CD4-positive, alpha-beta T cell treated with Interferon gamma for 1 hour (primary cell): ENCODE data around the gene AFG3L2.

ENCODE experiments used
- DNase-seq: peaks from one replicate; pipeline ENCODE4 v3.0.0-alpha.2; 2020

AFG3L2 gene

DNA sequence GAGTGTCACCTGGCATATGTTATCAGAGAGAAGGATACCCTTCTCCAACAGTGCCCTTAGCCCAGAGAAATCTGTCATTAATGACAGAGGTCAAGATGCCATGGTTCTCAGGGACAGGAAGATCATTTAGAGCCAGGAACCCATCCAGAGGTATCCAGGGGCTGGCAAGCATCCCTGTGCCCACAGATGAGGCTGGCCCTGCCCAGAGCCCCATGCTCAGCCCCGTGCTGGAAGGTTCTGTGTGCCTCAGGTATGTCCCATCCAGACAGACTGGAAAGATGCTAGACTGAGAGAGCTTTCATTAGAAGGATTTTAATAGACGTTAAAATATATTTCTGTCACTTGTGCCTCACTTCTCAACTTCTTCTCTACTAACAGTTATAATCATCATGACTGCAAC lies 77.2 kb downstream of the AFG3L2 start:
- no peak for DNase-seq

DNA sequence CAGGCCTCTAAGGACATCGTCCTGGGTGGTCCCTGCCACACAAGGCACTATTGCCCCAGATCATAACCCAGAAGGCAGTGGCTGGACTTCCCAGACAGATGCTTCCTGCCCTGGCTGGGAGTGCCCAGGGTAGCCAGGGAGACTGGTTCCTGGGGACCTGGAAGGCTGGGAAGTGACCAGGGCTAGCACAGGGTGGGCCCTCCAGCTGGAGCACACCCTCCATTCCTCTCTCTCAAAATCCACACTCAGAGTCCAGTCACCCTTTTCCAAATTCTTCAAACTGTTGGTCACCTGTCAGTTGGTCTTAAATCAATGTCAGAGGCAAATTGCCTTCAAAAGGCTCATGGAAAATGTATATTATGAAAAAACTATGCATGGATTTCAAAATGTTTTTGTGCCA lies 80.6 kb downstream of the AFG3L2 start:
- no peak for DNase-seq

DNA sequence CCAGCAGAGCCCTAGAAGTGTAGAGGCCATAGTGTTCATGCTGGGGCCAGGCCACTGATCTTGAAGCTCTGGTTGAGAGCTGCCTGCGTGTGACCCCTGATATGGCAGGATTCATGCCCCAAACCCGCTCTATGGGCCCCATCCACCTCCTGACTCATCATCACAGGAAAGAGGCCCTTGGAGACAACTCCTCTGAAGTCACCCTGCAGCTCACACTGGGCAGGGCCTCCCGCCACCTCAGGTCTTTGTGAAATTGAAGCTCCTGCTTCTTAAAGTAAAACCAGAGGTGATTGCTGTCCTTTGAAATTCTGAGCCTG lies 81.0 kb downstream of the AFG3L2 start:
- DNase-seq: no peak

DNA sequence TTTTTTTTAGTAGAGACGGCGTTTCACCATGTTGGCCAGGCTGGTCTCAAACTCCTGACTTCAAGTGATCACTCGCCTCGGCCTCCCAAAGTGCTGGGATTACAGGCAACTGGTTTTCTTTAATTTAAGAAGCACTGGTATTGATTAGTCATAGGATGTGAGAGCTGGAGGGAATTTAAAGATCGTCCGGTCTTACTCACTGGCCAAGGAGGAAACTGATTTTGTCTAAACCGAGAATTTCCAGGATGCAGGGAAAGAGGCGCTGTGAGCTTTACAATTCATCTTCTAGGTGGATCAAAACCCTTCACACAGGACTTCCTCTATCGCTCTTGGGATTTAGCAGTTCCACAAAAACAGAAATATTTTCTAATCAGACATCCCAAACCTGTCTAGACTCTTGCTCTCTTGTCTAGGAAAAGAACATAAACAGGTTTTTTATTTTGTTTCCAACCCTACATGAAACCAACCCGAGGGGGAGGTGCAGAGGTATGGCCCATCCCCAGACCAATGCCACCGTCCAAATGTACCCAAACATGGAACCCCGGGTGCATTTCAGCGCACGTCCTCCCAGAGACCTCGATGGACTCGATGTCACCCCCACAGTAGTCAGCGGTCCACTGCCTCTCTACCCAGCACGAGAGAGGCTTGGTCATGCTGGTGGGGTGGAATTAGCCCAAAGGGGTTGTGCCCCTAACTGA lies 81.5 kb downstream of the AFG3L2 start:
- no peak for DNase-seq

DNA sequence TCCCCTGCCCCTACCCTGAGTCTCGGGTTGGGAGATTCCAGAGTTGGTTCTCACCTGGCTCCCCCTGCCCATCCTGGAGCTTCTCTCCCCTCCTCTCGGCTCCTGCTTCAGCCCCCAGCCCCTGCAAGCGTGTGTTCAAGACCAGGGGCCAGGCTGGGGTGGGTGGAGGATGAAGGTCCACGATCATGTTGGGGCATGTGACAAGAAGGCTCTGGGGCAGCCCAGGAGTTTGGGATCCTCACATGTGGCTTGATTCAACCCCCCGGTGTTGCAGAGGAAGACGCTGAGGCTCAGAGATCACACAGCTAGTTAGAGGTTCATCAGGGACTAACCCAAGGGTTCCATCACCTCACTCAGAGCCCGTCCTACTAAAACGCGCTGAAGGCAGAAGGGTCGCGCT lies 83.2 kb downstream of the AFG3L2 start:
- no peak for DNase-seq

DNA sequence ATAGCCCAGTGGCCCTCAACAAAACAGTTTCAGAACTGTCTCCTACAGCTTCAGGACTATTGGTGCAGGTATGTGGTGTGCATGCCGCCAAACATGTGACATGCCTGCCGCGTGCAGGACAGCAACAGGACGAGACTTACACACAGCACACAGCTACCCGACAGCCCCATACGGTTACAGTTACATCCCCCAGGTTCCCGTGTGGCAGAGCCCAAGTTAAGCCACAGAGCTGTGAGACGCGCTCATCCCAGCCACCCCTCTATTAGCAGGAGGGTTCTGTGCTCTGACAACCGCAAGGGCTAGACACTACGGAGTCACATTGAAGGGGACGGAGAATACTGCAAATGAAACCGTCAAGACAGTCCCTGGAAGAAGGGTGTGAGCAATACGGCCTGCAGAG lies 85.3 kb downstream of the AFG3L2 start:
- no peak for DNase-seq

DNA sequence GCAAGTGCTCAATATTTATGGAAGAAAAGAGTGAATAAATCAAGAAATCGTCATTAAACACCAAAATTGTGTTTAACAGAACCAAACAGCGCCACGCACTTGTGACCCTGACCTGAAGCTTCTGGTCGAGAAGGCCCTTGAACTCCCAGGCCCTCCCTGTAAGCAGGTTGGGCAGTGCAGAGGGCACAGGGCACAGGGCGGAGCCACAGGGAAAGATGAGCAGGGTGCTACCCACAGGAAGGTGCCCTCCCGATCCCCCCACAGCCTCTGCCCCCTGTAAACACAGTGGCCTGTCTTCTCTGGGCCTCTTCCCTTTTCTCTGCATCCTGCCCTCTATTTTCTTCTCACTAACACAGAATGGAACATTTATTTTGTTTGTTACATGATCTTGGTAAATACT lies 85.9 kb downstream of the AFG3L2 start:
- no peak for DNase-seq

DNA sequence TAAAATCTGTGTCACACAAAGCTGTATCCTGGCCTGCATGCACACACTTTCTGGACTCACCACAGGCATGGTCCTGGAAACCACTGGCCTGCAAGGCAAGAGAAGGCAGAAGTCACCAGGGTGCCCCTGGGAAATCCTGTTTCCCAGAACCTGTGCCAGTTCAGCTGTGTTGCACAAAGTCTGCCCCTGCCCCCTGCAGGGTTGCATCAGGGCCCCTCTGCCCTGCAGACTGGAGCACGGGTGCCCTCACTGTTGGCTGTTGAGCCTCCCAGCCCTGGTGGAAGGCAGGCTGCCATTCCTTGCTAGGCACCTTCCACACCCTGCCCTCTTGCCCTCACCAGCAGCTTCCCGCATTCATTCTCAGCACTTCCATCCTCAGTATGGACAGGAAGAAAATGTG lies 86.9 kb downstream of the AFG3L2 start:
- DNase-seq: no peak

DNA sequence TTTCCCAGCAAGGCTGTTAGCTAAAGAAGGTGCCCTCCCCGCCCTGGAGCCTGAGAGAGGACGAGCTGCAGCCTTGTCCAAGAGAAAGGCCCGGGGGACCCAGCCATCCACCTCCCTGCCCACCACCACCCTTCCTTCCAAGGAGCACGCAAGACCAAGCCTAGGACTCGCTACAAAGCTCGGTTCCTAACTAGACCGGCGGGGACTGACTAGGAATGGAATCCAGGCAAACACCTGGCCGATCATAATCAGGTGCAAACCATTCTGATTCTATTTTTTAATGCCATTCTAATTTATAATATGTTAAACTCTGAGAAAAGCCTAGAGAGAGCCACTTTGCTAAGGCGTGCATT lies 88.6 kb downstream of the AFG3L2 start:
- DNase-seq: no peak

DNA sequence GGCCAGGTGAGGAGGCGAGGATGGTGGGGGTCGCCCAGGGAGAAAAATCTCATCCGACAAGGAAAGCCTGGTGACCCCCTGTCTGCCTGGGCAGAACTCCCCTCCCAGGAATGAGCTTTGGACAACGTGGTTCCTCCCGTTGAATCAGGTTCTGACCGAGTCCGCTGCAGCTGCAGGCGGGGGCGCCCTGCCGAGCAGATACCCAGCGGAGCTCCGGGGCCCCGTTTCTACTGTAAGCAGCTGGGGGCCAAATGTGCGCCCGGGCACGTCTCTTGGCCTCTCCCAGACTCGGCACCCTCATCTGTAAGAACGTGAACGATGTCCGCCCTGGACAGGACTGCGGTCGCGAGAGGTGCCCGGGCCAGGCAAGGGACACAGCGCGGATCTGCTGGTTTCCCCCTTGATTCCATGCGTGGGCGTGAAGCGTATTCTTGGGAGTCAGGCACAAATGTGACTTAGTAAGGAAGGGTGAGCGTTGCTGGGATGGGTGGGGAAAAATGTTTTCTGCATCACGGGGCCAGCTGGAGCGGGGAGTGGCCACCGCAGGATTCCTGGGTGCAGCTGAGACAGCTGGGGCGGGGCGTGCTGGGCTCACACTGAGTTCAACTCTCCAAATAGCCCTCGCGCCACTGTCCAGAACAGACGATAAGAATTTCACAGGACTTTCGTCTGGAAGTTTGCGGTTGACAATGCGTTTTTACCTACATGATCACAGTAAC lies 89.2 kb downstream of the AFG3L2 start:
- no peak for DNase-seq

DNA sequence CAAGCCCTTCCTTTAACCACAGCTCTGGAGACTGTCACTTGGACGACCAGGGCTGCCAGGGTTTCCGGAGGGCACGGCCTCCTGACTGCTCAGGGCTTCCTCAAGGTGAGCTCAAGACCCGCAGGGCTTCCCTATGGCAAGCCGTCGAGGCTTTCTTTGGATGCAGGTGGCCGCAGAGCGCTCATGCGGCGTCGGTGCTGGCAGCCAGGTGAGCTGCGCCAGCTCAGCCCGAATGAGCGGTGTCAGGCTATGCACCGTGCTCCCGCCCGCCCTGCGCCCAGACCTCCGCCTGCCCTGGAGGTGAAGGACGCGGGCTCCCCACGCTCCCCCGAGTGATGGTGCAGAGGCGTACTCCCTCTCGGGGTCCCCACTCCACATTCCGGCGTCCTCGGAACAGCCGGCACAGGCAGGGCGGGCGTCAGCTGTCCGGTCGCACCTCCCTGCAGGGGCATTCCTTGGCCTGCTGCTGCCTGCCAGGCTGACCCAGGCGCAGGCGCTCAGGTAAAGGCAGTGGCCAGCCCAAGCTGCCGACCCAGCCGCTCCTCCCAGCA lies 89.8 kb downstream of the AFG3L2 start:
- no peak for DNase-seq

DNA sequence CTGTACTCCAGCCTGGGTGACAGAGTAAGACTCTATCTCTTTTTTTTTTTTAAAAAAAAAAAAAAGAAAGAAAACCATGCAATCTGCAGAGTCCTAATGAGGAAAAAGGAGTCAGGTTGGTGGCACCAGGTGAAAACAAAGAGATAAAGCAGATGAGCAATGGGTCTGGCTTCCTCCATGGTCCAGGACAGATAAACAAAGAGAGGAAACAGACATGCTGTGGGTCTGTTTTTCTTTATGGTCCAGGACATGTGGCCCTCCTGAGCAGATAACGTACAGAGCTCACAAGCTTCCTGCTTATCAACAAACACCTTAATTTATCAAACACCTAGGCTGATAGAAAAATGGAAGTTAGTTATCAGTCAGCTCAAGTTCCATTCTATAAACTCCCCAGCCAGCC lies 93.4 kb downstream of the AFG3L2 start:
- DNase-seq: no peak

DNA sequence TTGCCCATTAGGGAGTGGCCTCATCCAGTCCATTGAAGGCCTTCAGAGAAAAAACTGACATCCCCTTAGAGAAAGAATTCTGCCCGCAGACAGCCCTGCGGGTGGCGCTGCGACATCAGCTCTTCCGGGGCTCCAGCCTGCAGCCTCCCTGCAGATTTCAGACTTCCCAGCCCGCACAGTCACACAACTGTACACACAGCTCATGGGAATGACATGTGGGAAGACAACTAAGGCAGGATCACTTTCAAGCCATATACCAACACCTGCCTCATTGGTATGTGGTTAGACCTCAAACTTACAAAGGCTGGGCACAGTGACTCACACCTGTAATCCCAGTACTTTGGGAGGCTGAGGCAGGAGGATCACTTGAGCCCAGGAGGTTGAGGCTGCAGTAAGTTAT lies 93.8 kb downstream of the AFG3L2 start:
- no peak for DNase-seq

DNA sequence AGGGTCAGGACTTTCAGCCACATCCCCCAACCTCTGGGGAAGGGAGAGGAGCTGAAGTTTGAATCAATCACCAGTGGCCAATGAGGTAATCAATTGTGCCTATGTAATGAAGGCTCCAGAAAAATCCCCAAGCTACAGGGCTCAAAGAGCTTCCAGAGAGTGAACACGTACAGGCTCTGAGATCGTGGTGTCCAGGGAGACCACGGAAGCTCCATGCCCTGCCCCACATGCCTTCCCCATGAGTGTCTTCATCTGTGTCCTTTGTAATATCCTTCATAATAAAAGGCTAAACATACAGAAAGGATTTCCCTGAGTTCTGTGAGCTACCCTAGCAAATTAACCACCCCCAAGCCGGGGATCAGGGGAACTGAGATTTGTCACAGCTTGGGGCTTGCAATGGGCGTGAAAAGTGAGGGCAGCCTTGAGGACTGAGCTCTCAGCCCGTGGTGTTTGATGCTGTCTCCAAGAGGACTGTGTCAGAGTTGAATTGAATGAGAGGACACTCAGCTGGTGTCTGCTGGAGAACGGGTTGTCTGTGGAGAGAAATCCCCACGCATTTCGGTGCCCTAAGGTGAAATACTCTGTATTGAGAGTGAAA lies 94.5 kb downstream of the AFG3L2 start:
- no peak for DNase-seq

DNA sequence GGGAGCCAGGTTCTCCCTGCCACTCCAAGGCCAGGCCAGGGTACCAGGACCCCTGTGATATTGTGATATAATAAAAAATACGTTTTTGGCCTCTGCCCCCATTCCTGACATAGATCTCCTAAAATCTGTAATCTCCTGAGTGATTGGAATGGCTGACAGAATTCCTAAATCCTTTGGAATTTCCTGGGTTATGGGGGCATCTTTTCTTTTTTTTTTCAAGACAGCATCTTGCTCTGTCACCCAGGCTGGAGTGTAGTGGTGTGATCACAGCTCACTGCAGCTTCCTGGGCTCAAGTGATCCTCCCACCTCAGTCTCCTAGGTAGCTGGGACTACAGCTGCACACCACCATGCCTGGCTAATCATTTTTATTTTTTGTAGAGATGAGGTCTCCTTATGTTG lies 95.2 kb downstream of the AFG3L2 start:
- no peak for DNase-seq

DNA sequence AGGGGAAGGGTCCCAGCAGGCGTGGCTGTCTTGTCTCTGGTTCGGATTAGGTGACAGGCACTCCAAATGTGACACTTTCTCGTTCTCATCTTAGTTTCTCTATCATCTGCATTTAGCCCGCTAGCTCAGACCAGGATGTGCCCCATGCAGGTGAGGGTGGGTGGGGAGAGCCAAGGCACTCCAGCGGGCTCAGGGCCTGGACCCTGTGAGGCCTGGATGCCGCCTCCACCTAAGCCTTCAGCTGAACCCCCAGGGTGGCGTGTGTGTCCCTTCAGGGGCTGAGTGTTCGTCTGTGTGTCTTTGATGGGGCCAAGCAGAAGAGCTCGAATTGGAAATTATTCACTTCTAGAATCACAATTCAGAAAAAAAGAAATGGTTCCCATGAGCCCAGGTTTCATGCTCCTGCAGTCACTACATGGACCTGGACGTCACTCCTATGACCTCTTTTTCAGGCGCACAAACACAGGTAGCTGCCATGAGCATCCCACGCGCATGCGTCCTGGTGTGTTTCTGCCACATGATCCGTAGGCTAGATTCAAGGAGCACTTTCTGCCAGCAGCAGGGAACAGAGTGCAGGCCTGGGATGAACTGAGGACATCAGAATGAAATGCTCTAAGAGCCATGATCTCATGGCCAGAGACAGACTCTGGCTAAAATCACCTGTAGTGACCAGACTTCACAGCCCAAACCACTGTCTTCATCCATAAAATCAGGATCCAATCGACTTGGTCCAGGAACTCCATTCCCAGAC lies 97.1 kb downstream of the AFG3L2 start:
- no peak for DNase-seq
